Kidney epithelial cell (primary cell): ENCODE measurements around the gene SHISA7. TPM values are rescaled to one million over a fixed set of nuclear protein-coding genes. Genes with fewer than 3 reads are reported as not detected.

ENCODE experiments used
- DNase-seq: peaks from one replicate; pipeline ENCODE4 v3.0.0-alpha.2; 2010; ENCODE audit warnings: low read depth
- H3K27me3 ChIP-seq: 2 replicates; pipeline ENCODE4 v1.6.0; 2011; ENCODE audit warnings: low read length; ENCODE audit not compliant: control insufficient read depth, insufficient read depth
- H3K36me3 ChIP-seq: 2 replicates; pipeline ENCODE4 v1.5.1; 2011; ENCODE audit warnings: low read length; ENCODE audit not compliant: control insufficient read depth, insufficient read depth
- H3K4me3 ChIP-seq: 2 replicates; pipeline ENCODE4 v1.5.1; 2011; ENCODE audit warnings: low read depth, mild to moderate bottlenecking, control low read depth, low read length
- total RNA-seq: library from RNA; depleted of rRNA; stranded (reverse); fragments of >200 nt; gene quantifications from 2 replicates; pipeline ENCODE4 v1.2.3, GENCODE V29; 2015
- TF ChIP-seq, protein P1 (sequence below): IDR thresholded peaks from 2 replicates; pipeline ENCODE4 v1.5.1; 2011; ENCODE audit warnings: mild to moderate bottlenecking, moderate library complexity, low read length, control low read depth, inconsistent platforms; ENCODE audit not compliant: insufficient read depth, poor library complexity, severe bottlenecking

Gene SHISA7
- total RNA-seq, 1 donor from 2014 or later = not detected

- H3K4me3 ChIP-seq = no peak overlapping the region
- peaks cover 1% of the 10 kb centered on the region for H3K36me3 ChIP-seq
- TF ChIP-seq, protein P1, sequence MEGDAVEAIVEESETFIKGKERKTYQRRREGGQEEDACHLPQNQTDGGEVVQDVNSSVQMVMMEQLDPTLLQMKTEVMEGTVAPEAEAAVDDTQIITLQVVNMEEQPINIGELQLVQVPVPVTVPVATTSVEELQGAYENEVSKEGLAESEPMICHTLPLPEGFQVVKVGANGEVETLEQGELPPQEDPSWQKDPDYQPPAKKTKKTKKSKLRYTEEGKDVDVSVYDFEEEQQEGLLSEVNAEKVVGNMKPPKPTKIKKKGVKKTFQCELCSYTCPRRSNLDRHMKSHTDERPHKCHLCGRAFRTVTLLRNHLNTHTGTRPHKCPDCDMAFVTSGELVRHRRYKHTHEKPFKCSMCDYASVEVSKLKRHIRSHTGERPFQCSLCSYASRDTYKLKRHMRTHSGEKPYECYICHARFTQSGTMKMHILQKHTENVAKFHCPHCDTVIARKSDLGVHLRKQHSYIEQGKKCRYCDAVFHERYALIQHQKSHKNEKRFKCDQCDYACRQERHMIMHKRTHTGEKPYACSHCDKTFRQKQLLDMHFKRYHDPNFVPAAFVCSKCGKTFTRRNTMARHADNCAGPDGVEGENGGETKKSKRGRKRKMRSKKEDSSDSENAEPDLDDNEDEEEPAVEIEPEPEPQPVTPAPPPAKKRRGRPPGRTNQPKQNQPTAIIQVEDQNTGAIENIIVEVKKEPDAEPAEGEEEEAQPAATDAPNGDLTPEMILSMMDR = no peak
- DNase-seq = no peak
- H3K27me3 ChIP-seq = no peaks in the 10 kb centered on the region
Measured at GRCh38 chr19:55481794-55482155, 38.7 kb upstream of the SHISA7 start.

- peaks cover 1% of the 10 kb centered on the region for H3K36me3 ChIP-seq
- no peak overlapping the region for H3K4me3 ChIP-seq
- DNase-seq = no peak
- TF ChIP-seq, protein P1 = no peak
- no peaks in the 10 kb centered on the region for H3K27me3 ChIP-seq
Measured at GRCh38 chr19:55481148-55481793, 38.2 kb upstream of the SHISA7 start.

DNA sequence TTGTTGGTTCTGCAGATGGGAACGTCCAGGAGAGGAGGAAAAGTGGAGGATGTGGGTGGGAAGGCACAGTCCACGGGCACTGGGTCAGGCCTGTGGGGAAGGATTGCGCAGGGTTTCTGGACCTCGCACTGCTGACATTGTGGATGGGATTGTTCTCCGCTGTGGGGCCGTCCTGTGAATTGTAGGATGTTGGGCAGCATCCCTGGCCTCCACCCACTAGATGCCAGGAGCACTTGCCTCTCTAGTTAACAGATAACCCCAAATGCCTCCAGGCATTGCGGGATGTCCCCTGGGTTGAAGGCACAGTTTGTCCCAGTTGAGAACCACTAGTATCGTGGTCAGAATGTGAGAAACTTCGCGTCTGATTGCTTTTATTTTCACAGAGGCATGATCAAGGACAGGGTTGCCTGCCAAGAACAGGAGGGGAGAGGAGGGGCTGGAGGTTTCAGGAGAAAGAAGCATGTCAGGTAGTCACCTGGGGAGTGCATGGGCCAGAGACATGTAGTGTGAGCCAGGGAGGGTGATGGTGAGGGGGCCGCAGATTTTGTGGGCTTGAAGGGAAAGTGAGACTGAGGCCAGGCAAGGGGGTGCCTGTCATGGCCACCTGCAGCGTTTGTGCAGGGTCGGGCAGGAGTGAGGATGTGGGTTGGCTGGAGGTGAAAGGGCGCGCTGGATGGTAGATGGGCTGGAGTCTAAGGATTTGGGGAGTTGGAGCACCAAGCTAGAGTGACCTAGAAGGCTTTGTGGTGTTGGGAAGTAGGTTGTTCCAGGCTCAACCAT is 36.5 kb upstream of the SHISA7 start:
- TF ChIP-seq, protein P1 = no peak
- no peak for DNase-seq
- H3K27me3 ChIP-seq = no peaks in the 10 kb centered on the region
- H3K36me3 ChIP-seq = peaks cover 1% of the 10 kb centered on the region
- no peak overlapping the region for H3K4me3 ChIP-seq

GRCh38 chr19:55479045-55479444 is 35.9 kb upstream of the SHISA7 start:
- TF ChIP-seq, protein P1 = no peak
- DNase-seq = no peak
- Histone ChIP-seq H3K36me3 (peaks cover 1% of the 10 kb centered on the region), H3K4me3 (no peak overlapping the region), H3K27me3 (no peaks in the 10 kb centered on the region)

DNA sequence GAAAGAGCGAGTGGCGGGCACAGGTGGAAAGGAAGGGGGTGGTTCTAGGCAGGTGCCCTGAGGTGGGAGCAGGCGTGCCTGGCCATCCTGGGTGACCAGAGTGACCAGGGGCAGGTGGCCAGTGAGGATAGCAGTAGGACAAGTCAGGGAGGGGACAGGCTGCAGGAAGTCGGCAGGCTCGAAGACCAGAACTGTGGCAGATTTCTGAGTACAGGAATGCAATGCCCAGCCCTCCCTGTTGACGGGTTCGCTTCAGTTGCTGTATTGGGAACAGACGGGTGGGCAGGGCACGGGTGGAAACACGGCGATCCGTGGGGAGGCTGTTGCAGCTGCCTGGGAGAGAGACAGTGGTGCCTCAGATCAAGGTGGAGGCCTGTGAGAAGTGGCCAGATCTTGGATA is 35.3 kb upstream of the SHISA7 start:
- TF ChIP-seq, protein P1 = no peak
- Histone ChIP-seq H3K27me3 (no peaks in the 10 kb centered on the region), H3K36me3 (no peaks in the 10 kb centered on the region), H3K4me3 (no peak overlapping the region)
- no peak for DNase-seq

- no peak overlapping the region for H3K4me3 ChIP-seq
- no peaks in the 10 kb centered on the region for H3K27me3 ChIP-seq
- TF ChIP-seq, protein P1 = no peak
- no peaks in the 10 kb centered on the region for H3K36me3 ChIP-seq
- DNase-seq = no peak
Measured at GRCh38 chr19:55477905-55478304, 34.8 kb upstream of the SHISA7 start.
